GM21717 (cell line): Measurements from ENCODE around the gene ZBTB18.

Experiments used
- ATAC-seq: cut with Tn5 transposase; IDR thresholded peaks from one replicate; pipeline ENCODE4 v1.9.1; 2021; ENCODE audit warnings: mild to moderate bottlenecking, moderate library complexity; ENCODE audit not compliant: unreplicated experiment

Gene ZBTB18

GRCh38 chr1:244087611-244088010 lies 36.5 kb downstream of the ZBTB18 start:
- no peak for ATAC-seq

GRCh38 chr1:244088161-244088560 lies 37.1 kb downstream of the ZBTB18 start:
- no peak for ATAC-seq

GRCh38 chr1:244089561-244089960 lies 38.5 kb downstream of the ZBTB18 start:
- ATAC-seq, result no peak

GRCh38 chr1:244090645-244091044 lies 39.6 kb downstream of the ZBTB18 start:
- no peak for ATAC-seq

GRCh38 chr1:244092293-244092963 lies 41.3 kb downstream of the ZBTB18 start:
- ATAC-seq, result no peak

- ATAC-seq, result no peak
Measured at GRCh38 chr1:244092964-244093638, 42.0 kb downstream of the ZBTB18 start.

- no peak for ATAC-seq
Measured at GRCh38 chr1:244094880-244095528, 43.9 kb downstream of the ZBTB18 start.

GRCh38 chr1:244095529-244095911 lies 44.4 kb downstream of the ZBTB18 start:
- no peak for ATAC-seq

GRCh38 chr1:244096066-244096610 lies 45.1 kb downstream of the ZBTB18 start:
- no peak for ATAC-seq

- ATAC-seq, result no peak
Measured at GRCh38 chr1:244096691-244097090, 45.6 kb downstream of the ZBTB18 start.

GRCh38 chr1:244097523-244098405 lies 46.7 kb downstream of the ZBTB18 start:
- ATAC-seq, result no peak

GRCh38 chr1:244099258-244099930 lies 48.3 kb downstream of the ZBTB18 start:
- ATAC-seq, result no peak

- ATAC-seq, result no peak
Measured at GRCh38 chr1:244100276-244100675, 49.2 kb downstream of the ZBTB18 start.

- ATAC-seq, result no peak
Measured at GRCh38 chr1:244100704-244101453, 49.8 kb downstream of the ZBTB18 start.

- no peak for ATAC-seq
Measured at GRCh38 chr1:244102046-244102445, 51.0 kb downstream of the ZBTB18 start.

- no peak for ATAC-seq
Measured at GRCh38 chr1:244102468-244102867, 51.4 kb downstream of the ZBTB18 start.

GRCh38 chr1:244104309-244105060 lies 53.4 kb downstream of the ZBTB18 start:
- ATAC-seq, result no peak

GRCh38 chr1:244106176-244106575 lies 55.1 kb downstream of the ZBTB18 start:
- no peak for ATAC-seq
